Smooth muscle cell (in vitro differentiated cells): ENCODE results near the gene PLEKHO2. TPM values are rescaled to one million over a fixed set of nuclear protein-coding genes. Genes with fewer than 3 reads are reported as not detected.

Experiments used
- DNase-seq: peaks from one replicate; lab custom pipeline; 2025; ENCODE audit not compliant: unreplicated experiment; lab: John Stamatoyannopoulos, UW
- H2AFZ ChIP-seq: fragments of 200-600 bp; sonication (generic); 2 replicates; pipeline ENCODE4 v1.6.0; 2016; ENCODE audit warnings: antibody characterized with exemption, low read depth, mild to moderate bottlenecking
- H3F3A ChIP-seq: fragments of 200-600 bp; sonication (generic); 2 replicates; pipeline ENCODE4 v1.6.0; 2017; ENCODE audit warnings: antibody characterized with exemption, low read depth
- H3K27ac ChIP-seq: fragments of 200-600 bp; sonication (generic); 2 replicates; pipeline ENCODE4 v1.5.1; 2016; ENCODE audit warnings: low read depth, mild to moderate bottlenecking
- H3K27me3 ChIP-seq: fragments of 200-600 bp; sonication (generic); 2 replicates; pipeline ENCODE4 v1.6.1; 2016; ENCODE audit warnings: low read depth, mild to moderate bottlenecking
- H3K36me3 ChIP-seq: fragments of 200-600 bp; sonication (generic); 2 replicates; pipeline ENCODE4 v1.5.1; 2016; ENCODE audit warnings: low read depth
- H3K4me1 ChIP-seq: fragments of 200-600 bp; sonication (generic); 2 replicates; pipeline ENCODE4 v1.5.1; 2016; ENCODE audit warnings: low read depth
- H3K4me2 ChIP-seq: fragments of 200-600 bp; sonication (generic); 2 replicates; pipeline ENCODE4 v1.6.0; 2016; ENCODE audit warnings: mild to moderate bottlenecking
- H3K4me3 ChIP-seq: fragments of 200-600 bp; sonication (generic); 2 replicates; pipeline ENCODE4 v1.5.1; 2016; ENCODE audit warnings: mild to moderate bottlenecking
- H3K79me2 ChIP-seq: fragments of 200-600 bp; sonication (generic); 2 replicates; pipeline ENCODE4 v1.6.0; 2016; ENCODE audit warnings: low read depth, mild to moderate bottlenecking
- H3K9ac ChIP-seq: fragments of 200-600 bp; sonication (generic); 2 replicates; pipeline ENCODE4 v1.6.0; 2016; ENCODE audit warnings: low read depth
- H3K9me3 ChIP-seq: fragments of 200-600 bp; sonication (generic); replicated peaks from 2 replicates; pipeline ENCODE4 v1.5.1; 2016; ENCODE audit warnings: low read depth
- H4K20me1 ChIP-seq: fragments of 200-600 bp; sonication (generic); 2 replicates; pipeline ENCODE4 v1.6.0; 2016; ENCODE audit warnings: low read depth
- WGBS: methylation state at CpG from one replicate; pipeline ENCODE4 v1.1.7; 2016; ENCODE audit warnings: low lambda C conversion rate; 5-methylcytosine and 5-hydroxymethylcytosine counted together
- polyA plus RNA-seq: library from polyadenylated mRNA; unstranded; fragments of >200 nt; fragmentation: Nextera tagmentation; extraction: Ambion mirVana; gene quantifications from 2 replicates; pipeline ENCODE4 v1.2.1, GENCODE V29; 2016
- total RNA-seq: library from RNA; depleted of rRNA; stranded (reverse); fragments of >200 nt; gene quantifications from 2 replicates; pipeline ENCODE4 v1.2.3, GENCODE V29; 2014
- TF ChIP-seq, protein P1 (sequence below): fragments of 200-600 bp; sonication (generic); IDR thresholded peaks from 2 replicates; pipeline ENCODE4 v1.5.1; 2017; ENCODE audit warnings: borderline replicate concordance, mild to moderate bottlenecking, antibody characterized with exemption; ENCODE audit not compliant: insufficient read depth, poor library complexity, severe bottlenecking

PLEKHO2 gene
- total and polyA plus RNA-seq, 2 experiments from 2014 or later: 7.9 to 16.3 TPM

DNA sequence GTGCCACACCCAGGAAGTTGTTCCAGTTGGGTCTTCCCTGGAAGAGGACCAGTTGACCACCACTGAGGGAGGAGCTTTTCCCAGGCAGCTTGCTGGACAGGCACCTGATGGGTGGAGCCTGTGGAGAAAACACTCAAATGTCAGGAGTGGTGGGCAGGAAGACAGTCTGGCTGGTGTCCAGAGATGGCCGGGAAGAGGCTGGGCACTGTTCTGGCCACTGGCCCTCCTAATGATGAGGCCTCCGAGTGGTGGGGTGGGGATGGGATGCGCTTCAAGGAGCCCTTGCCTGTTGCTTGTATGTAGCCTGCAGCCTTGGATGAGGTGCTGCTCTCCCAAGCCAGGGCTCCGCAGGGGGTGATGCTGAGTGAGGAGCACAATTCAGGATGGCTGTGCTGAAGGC lies 12.3 kb downstream of the PLEKHO2 start:
- peaks cover 33% of the 10 kb centered on the region for H3K4me1 ChIP-seq
- DNase-seq: no peak
- no peak overlapping the region for H3K27ac ChIP-seq
- peaks cover 21% of the 10 kb centered on the region for H3F3A ChIP-seq
- no peaks in the 10 kb centered on the region for H3K27me3 ChIP-seq
- peaks cover 36% of the 10 kb centered on the region for H3K79me2 ChIP-seq
- 84% methylated on average over 4 of the region's 4 CpGs for WGBS
- no peaks in the 10 kb centered on the region for H3K36me3 ChIP-seq
- no peak overlapping the region for H3K4me3 ChIP-seq
- TF ChIP-seq, protein P1, sequence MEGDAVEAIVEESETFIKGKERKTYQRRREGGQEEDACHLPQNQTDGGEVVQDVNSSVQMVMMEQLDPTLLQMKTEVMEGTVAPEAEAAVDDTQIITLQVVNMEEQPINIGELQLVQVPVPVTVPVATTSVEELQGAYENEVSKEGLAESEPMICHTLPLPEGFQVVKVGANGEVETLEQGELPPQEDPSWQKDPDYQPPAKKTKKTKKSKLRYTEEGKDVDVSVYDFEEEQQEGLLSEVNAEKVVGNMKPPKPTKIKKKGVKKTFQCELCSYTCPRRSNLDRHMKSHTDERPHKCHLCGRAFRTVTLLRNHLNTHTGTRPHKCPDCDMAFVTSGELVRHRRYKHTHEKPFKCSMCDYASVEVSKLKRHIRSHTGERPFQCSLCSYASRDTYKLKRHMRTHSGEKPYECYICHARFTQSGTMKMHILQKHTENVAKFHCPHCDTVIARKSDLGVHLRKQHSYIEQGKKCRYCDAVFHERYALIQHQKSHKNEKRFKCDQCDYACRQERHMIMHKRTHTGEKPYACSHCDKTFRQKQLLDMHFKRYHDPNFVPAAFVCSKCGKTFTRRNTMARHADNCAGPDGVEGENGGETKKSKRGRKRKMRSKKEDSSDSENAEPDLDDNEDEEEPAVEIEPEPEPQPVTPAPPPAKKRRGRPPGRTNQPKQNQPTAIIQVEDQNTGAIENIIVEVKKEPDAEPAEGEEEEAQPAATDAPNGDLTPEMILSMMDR: no peak
- peaks cover 35% of the 10 kb centered on the region for H4K20me1 ChIP-seq
- no peak overlapping the region for H3K9ac ChIP-seq
- H3K9me3 ChIP-seq: no peaks in the 10 kb centered on the region
- H3K4me2 ChIP-seq: no peak overlapping the region
- H2AFZ ChIP-seq: no peak overlapping the region

DNA sequence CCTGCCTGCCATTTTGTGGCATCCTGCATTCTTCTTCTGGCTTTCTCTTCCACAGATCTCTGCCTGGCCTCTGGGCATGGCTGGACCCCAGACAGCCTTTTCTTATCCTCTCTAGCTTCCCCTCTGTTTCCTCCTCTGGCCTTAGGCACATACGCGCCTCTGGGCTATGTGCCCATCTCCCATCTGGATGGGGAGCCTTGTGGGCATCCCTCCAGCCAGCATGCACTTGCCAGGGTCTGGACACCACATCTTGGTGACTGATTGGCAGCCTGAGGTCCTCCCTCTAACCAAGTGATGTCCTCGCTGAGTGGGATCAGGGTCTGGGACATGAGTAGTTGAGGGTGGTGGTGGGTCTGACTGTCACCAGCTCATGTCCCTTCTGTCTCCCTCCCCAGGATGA lies 12.8 kb downstream of the PLEKHO2 start:
- H2AFZ ChIP-seq: no peak overlapping the region
- TF ChIP-seq, protein P1: no peak
- DNase-seq: no peak
- peaks cover 33% of the 10 kb centered on the region for H3K4me1 ChIP-seq
- peaks cover 21% of the 10 kb centered on the region for H3F3A ChIP-seq
- H3K36me3 ChIP-seq: no peaks in the 10 kb centered on the region
- H3K4me2 ChIP-seq: no peak overlapping the region
- peaks cover 35% of the 10 kb centered on the region for H4K20me1 ChIP-seq
- no peak overlapping the region for H3K27ac ChIP-seq
- no peak overlapping the region for H3K9ac ChIP-seq
- no peak overlapping the region for H3K4me3 ChIP-seq
- no peaks in the 10 kb centered on the region for H3K9me3 ChIP-seq
- no peaks in the 10 kb centered on the region for H3K27me3 ChIP-seq
- WGBS: 98% methylated on average over 3 of the region's 3 CpGs
- H3K79me2 ChIP-seq: peaks cover 41% of the 10 kb centered on the region

DNA sequence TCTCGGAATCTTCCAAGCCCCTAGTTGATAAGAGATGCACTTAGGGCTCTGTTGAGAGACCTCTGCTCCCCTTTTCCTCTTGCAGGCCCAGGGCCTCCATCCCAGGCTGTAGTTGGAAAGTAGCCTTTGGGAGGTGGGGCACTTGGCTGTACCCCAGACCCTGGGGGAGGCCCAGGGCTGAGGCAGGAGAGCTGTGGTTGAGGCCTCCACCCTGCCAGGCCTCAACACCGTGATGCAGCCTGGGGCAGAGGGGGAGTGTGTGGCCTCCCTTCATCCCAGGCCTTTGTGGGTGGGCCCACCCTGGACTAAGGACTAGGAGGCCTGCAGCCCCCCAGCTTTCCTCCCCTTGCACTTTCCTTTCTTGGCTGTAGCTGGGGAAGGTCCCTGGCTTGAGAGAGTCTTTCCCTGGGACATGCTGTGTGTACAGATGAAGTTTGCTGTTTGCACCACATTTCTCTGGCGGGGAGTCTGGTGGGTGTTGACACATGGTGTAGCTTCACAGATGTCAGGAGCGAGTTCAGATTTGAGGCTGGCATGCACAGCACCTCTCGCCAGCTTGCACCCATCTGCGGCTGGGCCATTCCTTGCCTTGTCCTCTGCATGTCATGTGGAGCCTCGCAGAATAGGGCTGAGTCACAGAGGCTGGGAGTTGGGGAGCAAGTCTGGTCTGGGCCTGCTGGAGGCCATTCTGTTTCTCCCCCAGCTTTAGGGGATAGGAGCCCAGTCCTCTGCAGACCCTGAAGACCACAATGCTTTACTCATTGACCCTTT lies 13.7 kb downstream of the PLEKHO2 start:
- peaks cover 48% of the 10 kb centered on the region for H3K79me2 ChIP-seq
- TF ChIP-seq, protein P1: no peak
- H3K27ac ChIP-seq: peak overlapping the region; percentile 88
- H4K20me1 ChIP-seq: peaks cover 31% of the 10 kb centered on the region
- no peak for DNase-seq
- WGBS: 60% methylated on average over 7 of the region's 7 CpGs
- H3K9me3 ChIP-seq: no peaks in the 10 kb centered on the region
- H3K9ac ChIP-seq: no peak overlapping the region
- H2AFZ ChIP-seq: no peak overlapping the region
- H3K4me1 ChIP-seq: peaks cover 33% of the 10 kb centered on the region
- H3K4me2 ChIP-seq: no peak overlapping the region
- H3F3A ChIP-seq: peaks cover 12% of the 10 kb centered on the region
- no peaks in the 10 kb centered on the region for H3K36me3 ChIP-seq
- no peaks in the 10 kb centered on the region for H3K27me3 ChIP-seq
- H3K4me3 ChIP-seq: no peak overlapping the region
